ENCODE data around the gene CARD11. TPM values are rescaled to one million over a fixed set of nuclear protein-coding genes. Genes with fewer than 3 reads are reported as not detected.

CARD11 gene
- total RNA-seq, 1 experiment from 2014 or later: 79.2 TPM

DNA sequence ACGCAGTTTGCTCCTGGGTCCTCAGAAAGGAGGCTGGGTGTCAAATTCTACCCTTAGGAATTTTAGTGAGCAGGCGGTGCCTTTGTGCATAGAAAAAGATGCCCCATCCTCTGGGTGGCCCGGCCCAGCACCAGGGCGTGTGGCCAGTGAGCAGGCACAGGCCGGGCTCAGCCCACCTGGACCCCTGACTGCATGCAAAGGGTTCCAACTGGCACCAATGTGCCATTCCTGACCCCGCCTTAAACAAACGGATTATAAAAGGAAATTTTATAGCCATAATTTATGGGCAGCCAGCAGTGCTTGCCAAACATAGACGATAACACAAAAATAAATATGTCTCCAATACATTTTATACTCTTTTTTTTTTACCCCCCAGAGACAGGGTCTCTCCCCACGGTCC is 159.5 kb downstream of the CARD11 start:
- intact Hi-C loops (cut with micrococcal nuclease; ENCODE audit: unreplicated experiment): loop anchor here (10.0 kb wide), 1 partner anchor 421 kb away; the partner anchor contains the start of gene SDK1
- peaks cover 11% of the 10 kb centered on the region for H3K36me3 Mint-ChIP-seq (ENCODE audit: insufficient read depth, unreplicated experiment)
- H3K4me3 Mint-ChIP-seq (ENCODE audit: low read depth, unreplicated experiment): no peak overlapping the region
- CTCF ChIA-PET: no interaction called here
- TF ChIP-seq, protein P1, sequence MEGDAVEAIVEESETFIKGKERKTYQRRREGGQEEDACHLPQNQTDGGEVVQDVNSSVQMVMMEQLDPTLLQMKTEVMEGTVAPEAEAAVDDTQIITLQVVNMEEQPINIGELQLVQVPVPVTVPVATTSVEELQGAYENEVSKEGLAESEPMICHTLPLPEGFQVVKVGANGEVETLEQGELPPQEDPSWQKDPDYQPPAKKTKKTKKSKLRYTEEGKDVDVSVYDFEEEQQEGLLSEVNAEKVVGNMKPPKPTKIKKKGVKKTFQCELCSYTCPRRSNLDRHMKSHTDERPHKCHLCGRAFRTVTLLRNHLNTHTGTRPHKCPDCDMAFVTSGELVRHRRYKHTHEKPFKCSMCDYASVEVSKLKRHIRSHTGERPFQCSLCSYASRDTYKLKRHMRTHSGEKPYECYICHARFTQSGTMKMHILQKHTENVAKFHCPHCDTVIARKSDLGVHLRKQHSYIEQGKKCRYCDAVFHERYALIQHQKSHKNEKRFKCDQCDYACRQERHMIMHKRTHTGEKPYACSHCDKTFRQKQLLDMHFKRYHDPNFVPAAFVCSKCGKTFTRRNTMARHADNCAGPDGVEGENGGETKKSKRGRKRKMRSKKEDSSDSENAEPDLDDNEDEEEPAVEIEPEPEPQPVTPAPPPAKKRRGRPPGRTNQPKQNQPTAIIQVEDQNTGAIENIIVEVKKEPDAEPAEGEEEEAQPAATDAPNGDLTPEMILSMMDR (IDR thresholded peaks at IDR 0.05; ENCODE audit: unreplicated experiment): no peak
- H3K27me3 Mint-ChIP-seq (ENCODE audit: unreplicated experiment): no peaks in the 10 kb centered on the region
- no peaks in the 10 kb centered on the region for H3K9me3 Mint-ChIP-seq (ENCODE audit: low read depth, unreplicated experiment)
- BruUV-seq (replicated peaks): no TSS peak
- no peak overlapping the region for H3K27ac Mint-ChIP-seq (ENCODE audit: unreplicated experiment)
- H3K4me1 Mint-ChIP-seq (ENCODE audit: low read depth, unreplicated experiment): peaks cover 29% of the 10 kb centered on the region
- DNase-seq: no peak

DNA sequence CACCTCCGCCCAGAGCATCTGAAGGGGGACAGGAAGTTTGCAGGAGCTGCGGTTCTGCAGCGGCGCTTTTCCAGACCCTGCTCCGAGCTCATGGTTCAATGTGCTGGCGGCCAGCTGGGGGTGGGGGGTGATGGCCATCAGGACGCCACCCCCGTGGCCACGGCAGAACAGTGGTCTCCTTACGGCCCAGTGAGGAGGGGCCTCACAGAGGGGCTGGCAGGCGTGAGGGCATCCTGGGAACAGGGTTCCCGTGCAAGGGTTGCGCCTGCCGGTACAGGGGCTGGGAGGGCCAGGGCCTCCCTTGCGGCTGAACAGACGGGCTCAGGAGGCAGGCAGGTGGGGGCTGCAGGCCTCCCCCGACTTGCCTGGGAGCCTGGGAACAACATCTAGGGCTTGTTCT is 160.6 kb downstream of the CARD11 start:
- H3K27me3 Mint-ChIP-seq (ENCODE audit: unreplicated experiment): no peaks in the 10 kb centered on the region
- peaks cover 29% of the 10 kb centered on the region for H3K4me1 Mint-ChIP-seq (ENCODE audit: low read depth, unreplicated experiment)
- CTCF ChIA-PET: no interaction called here
- TF ChIP-seq, protein P1 (IDR thresholded peaks at IDR 0.05; ENCODE audit: unreplicated experiment): no peak
- BruUV-seq (replicated peaks): no TSS peak
- H3K4me3 Mint-ChIP-seq (ENCODE audit: low read depth, unreplicated experiment): no peak overlapping the region
- no peak for DNase-seq
- no peaks in the 10 kb centered on the region for H3K9me3 Mint-ChIP-seq (ENCODE audit: low read depth, unreplicated experiment)
- intact Hi-C loops (cut with micrococcal nuclease; ENCODE audit: unreplicated experiment): loop anchor here (10.0 kb wide), 1 partner anchor 422 kb away; the partner anchor contains the start of gene SDK1
- peaks cover 15% of the 10 kb centered on the region for H3K36me3 Mint-ChIP-seq (ENCODE audit: insufficient read depth, unreplicated experiment)
- H3K27ac Mint-ChIP-seq (ENCODE audit: unreplicated experiment): no peak overlapping the region

DNA sequence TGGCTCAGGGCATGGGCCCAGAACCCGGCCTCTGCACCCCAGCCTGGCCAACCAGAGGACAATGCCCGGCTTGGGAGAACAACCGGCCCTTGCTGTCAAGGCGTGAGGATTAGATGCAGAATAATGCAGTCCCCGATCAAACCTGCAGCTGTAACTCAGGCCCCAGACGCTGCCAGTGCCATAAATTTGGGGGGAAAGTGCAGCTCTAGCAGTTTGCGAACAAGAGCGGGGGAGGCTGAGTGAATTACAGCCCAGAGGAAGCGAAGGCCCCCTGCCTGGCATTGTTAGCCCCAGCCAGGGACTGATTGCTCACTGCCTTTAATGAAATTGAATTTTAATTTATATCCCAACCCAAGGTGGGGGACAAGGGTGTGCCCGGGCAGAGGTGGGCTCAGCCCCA is 161.6 kb downstream of the CARD11 start:
- DNase-seq: no peak
- no TSS peak for BruUV-seq (replicated peaks)
- CTCF ChIA-PET: no interaction called here
- TF ChIP-seq, protein P1 (IDR thresholded peaks at IDR 0.05; ENCODE audit: unreplicated experiment): no peak
- Mint-ChIP-seq H3K9me3 (ENCODE audit: low read depth, unreplicated experiment) (no peaks in the 10 kb centered on the region), H3K36me3 (ENCODE audit: insufficient read depth, unreplicated experiment) (peaks cover 15% of the 10 kb centered on the region), H3K4me1 (ENCODE audit: low read depth, unreplicated experiment) (peaks cover 23% of the 10 kb centered on the region), H3K27me3 (ENCODE audit: unreplicated experiment) (no peaks in the 10 kb centered on the region), H3K27ac (ENCODE audit: unreplicated experiment) (no peak overlapping the region), H3K4me3 (ENCODE audit: low read depth, unreplicated experiment) (no peak overlapping the region)
- intact Hi-C loops (cut with micrococcal nuclease; ENCODE audit: unreplicated experiment): loop anchor here (10.0 kb wide), 1 partner anchor 423 kb away; the partner anchor contains the start of gene SDK1

DNA sequence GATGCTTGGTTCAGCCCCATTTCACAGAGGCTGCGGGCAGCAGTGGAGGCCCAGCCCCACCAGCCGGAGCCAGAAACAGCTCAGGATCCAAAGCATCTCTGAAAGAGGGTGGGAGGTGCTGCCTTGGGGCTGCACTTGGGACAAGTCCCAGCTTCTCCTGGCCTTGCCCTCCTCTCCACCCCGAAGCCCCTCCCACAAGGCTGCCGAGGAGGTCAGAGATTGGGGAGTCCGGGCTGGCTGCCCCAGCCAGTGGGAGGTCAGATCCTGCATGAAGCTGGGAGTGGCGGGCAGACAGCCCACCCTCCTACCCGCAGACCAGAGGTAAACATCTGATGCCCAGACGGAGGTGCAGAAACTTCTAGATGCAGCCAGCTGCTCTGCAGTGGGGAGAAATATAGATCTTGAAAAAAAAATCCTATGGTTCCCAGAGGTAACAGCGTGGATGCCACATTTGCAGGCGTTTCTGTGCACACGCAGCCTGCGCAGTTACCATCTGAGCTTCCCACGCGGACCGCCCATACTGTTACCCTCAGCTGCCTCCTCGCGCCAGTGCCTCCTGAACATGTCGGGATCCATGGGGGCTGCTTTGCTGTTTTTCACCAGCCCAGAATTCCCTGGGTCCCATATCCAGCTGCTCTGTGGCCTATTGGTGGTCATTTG is 162.7 kb downstream of the CARD11 start:
- CTCF ChIA-PET: no interaction called here
- H3K9me3 Mint-ChIP-seq (ENCODE audit: low read depth, unreplicated experiment): no peaks in the 10 kb centered on the region
- TF ChIP-seq, protein P1 (IDR thresholded peaks at IDR 0.05; ENCODE audit: unreplicated experiment): no peak
- BruUV-seq (replicated peaks): no TSS peak
- intact Hi-C loops (cut with micrococcal nuclease; ENCODE audit: unreplicated experiment): loop anchor here (10.0 kb wide), 1 partner anchor 424 kb away; the partner anchor contains the start of gene SDK1
- DNase-seq: no peak
- H3K27ac Mint-ChIP-seq (ENCODE audit: unreplicated experiment): no peak overlapping the region
- no peaks in the 10 kb centered on the region for H3K27me3 Mint-ChIP-seq (ENCODE audit: unreplicated experiment)
- peaks cover 20% of the 10 kb centered on the region for H3K4me1 Mint-ChIP-seq (ENCODE audit: low read depth, unreplicated experiment)
- H3K4me3 Mint-ChIP-seq (ENCODE audit: low read depth, unreplicated experiment): no peak overlapping the region
- peaks cover 14% of the 10 kb centered on the region for H3K36me3 Mint-ChIP-seq (ENCODE audit: insufficient read depth, unreplicated experiment)
